PFSK-1 (cell line): ENCODE data around the gene ATP10A.

Source experiments
- FOXP2 ChIP-seq: optimal IDR thresholded peaks from 2 replicates; pipeline ENCODE3; 2011; ENCODE audit warnings: borderline replicate concordance, control low read depth, inconsistent platforms; ENCODE audit not compliant: insufficient read depth; ENCODE audit errors: extremely low read length, extremely low read depth
- POLR2AphosphoS5 ChIP-seq: IDR thresholded peaks from 2 replicates; pipeline ENCODE4 v1.6.1; 2012; ENCODE audit warnings: low read depth, mild to moderate bottlenecking, control low read depth, low read length, moderate library complexity
- REST ChIP-seq, 2 experiments: IDR thresholded peaks; 2 replicates each; pipeline versions ENCODE4 v1.6.1 to v1.8.0; 2011 to 2012; ENCODE audit warnings: low read depth in 2 of 2, low read length in 2 of 2, control low read depth in 1 of 2, inconsistent platforms in 1 of 2, mild to moderate bottlenecking in 1 of 2, moderate library complexity in 1 of 2; ENCODE audit not compliant: insufficient read depth in 1 of 2
- SIN3A ChIP-seq: IDR thresholded peaks from 2 replicates; pipeline ENCODE4 v1.6.1; 2012; ENCODE audit warnings: mild to moderate bottlenecking, low read length, moderate library complexity, borderline replicate concordance; ENCODE audit not compliant: insufficient read depth
- TAF1 ChIP-seq: IDR thresholded peaks from 2 replicates; pipeline ENCODE4 v1.6.1; 2012; ENCODE audit warnings: low read length, control low read depth, borderline replicate concordance; ENCODE audit not compliant: insufficient read depth

Gene ATP10A

GRCh38 chr15:25680686-25681025 lies 182.5 kb downstream of the ATP10A start:
- no peak for TF ChIP-seq TAF1
- no peak for TF ChIP-seq FOXP2
- TF ChIP-seq REST (IDR thresholded peaks at IDR 0.05; ENCODE audit: insufficient read depth in 1 of 2, low read depth in 2 of 2, low read length in 2 of 2) = no peak
- no peak for TF ChIP-seq POLR2AphosphoS5
- TF ChIP-seq SIN3A = no peak

- TF ChIP-seq POLR2AphosphoS5 (no peak), FOXP2 (no peak), TAF1 (no peak), REST (IDR thresholded peaks at IDR 0.05; ENCODE audit: insufficient read depth in 1 of 2, low read depth in 2 of 2, low read length in 2 of 2) (no peak), SIN3A (no peak)
Measured at GRCh38 chr15:25679964-25680685, 183.0 kb downstream of the ATP10A start.

GRCh38 chr15:25679492-25679891 lies 183.6 kb downstream of the ATP10A start:
- TF ChIP-seq REST (IDR thresholded peaks at IDR 0.05; ENCODE audit: insufficient read depth in 1 of 2, low read depth in 2 of 2, low read length in 2 of 2) (no peak), POLR2AphosphoS5 (no peak), SIN3A (no peak), TAF1 (no peak), FOXP2 (no peak)

GRCh38 chr15:25678500-25678855 lies 184.6 kb downstream of the ATP10A start:
- no peak for TF ChIP-seq SIN3A
- no peak for TF ChIP-seq FOXP2
- TF ChIP-seq TAF1 = no peak
- TF ChIP-seq REST (IDR thresholded peaks at IDR 0.05; ENCODE audit: insufficient read depth in 1 of 2, low read depth in 2 of 2, low read length in 2 of 2) = no peak
- no peak for TF ChIP-seq POLR2AphosphoS5
